Urinary bladder (tissue), 4 donors: Measurements from ENCODE around the gene DUOXA2. TPM values are rescaled to one million over a fixed set of nuclear protein-coding genes. Genes with fewer than 3 reads are reported as not detected.
"Not testable (repeated sequence)": the region's sequence is repeated elsewhere in the genome, so short reads cannot be mapped to it uniquely, and the experiment has no call there.

Experiments
- DNase-seq: peaks from one replicate; pipeline ENCODE4 v3.0.0-alpha.2; 2015; ENCODE audit errors: extremely low spot score
- H3K27ac ChIP-seq: one replicate; pipeline ENCODE4 v1.5.1; 2013; ENCODE audit warnings: low read depth, mild to moderate bottlenecking, moderate library complexity
- H3K36me3 ChIP-seq: one replicate; pipeline ENCODE4 v1.6.1; 2013; ENCODE audit warnings: mild to moderate bottlenecking, moderate library complexity; ENCODE audit not compliant: insufficient read depth
- H3K4me1 ChIP-seq: one replicate; pipeline ENCODE4 v1.6.1; 2013; ENCODE audit warnings: mild to moderate bottlenecking, moderate library complexity; ENCODE audit not compliant: insufficient read depth
- H3K4me3 ChIP-seq: one replicate; pipeline ENCODE4 v1.5.1; 2013; ENCODE audit warnings: low read depth, low read length
- WGBS: extraction: QIAGEN DNeasy Blood & Tissue Kit; methylation state at CpG from one replicate; pipeline ENCODE4 v1.1.7; 2013; 5-methylcytosine and 5-hydroxymethylcytosine counted together
- polyA plus RNA-seq: library from polyadenylated mRNA; stranded (reverse); fragments of 200-250 nt; gene quantifications from one replicate; pipeline ENCODE4 v1.2.3, GENCODE V29; 2013
- total RNA-seq: library from RNA; depleted of rRNA; stranded (reverse); fragments of >200 nt; gene quantifications from one replicate; pipeline ENCODE4 v1.2.3, GENCODE V29; 2014
- donor health status: healthy with polysubstance abuse.
- donor health status: healthy.

Gene DUOXA2
- total and polyA plus RNA-seq, 2 donors: 0.42 to 0.52 TPM

DNA sequence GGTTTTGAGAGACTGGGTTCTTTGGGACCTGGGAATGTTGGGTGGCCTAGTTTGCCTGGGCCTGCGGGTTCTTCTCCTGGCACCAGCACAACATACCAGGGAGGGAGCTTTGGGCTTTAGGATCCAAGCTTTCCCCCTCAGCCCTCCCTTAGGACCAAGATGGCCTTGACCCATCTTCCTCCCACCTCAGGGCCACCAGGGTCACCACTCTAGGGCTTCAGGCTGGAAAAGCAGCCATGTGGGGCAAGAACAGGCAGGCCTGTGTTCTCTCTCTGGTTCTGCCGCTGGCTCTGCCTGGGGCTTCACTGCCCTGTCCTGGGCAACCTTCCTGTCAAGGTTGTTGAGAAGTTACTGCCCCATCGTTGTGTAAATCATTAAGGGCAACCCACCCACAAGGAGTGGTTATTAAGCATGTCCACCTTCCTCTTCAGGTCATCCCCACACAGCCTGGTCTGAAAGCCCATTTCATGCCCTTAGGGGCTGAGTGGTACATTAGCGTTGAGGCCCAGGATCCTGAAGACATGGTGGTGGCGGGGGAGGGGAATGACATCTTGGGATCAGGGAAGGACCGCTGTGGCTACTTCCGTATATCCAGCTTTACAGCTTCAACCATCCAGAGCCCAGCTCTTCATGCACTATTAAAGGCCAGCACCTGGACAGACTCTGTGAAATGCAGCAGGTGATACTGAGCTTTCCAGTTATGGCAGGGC lies 16.3 kb downstream of the DUOXA2 start:
- H3K36me3 ChIP-seq: no peaks in the 10 kb centered on the region
- WGBS: 87% methylated on average over 7 of the region's 7 CpGs
- no peak overlapping the region for H3K27ac ChIP-seq
- no peak for DNase-seq
- H3K4me3 ChIP-seq: peak overlapping the region; percentile 25
- no peaks in the 10 kb centered on the region for H3K4me1 ChIP-seq

- no peak for DNase-seq
- H3K4me1 ChIP-seq: no peaks in the 10 kb centered on the region
- WGBS: 92% methylated on average over 3 of the region's 3 CpGs
- no peak overlapping the region for H3K27ac ChIP-seq
- H3K36me3 ChIP-seq: no peaks in the 10 kb centered on the region
- no peak overlapping the region for H3K4me3 ChIP-seq
Observed at GRCh38 chr15:45131510-45131909, 17.4 kb downstream of the DUOXA2 start.

- Histone ChIP-seq H3K36me3 (no peaks in the 10 kb centered on the region), H3K27ac (no peak overlapping the region), H3K4me3 (no peak overlapping the region), H3K4me1 (no peaks in the 10 kb centered on the region)
- WGBS: 69% methylated on average over 3 of the region's 3 CpGs
- no peak for DNase-seq
Observed at GRCh38 chr15:45132844-45133560, 18.9 kb downstream of the DUOXA2 start.

DNA sequence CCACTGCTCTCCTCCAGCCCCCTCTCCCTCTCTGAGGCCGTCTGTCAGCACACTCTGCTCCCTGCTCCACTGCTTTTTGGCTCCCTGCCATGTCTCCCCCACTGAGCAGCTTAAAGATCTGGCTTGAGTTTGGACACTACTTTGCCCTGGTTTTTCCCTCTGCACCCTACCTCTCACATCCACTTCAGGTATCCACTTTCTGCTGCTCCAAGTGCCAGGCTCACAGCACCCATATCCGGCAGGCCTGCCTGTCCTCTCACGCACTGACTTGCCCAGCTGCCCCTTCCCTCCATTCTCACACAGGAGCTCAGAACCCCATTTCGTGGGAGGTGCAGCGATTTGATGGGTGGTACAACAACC lies 19.4 kb downstream of the DUOXA2 start:
- H3K4me1 ChIP-seq: no peaks in the 10 kb centered on the region
- no peaks in the 10 kb centered on the region for H3K36me3 ChIP-seq
- 68% methylated on average over 5 of the region's 5 CpGs for WGBS
- no peak overlapping the region for H3K27ac ChIP-seq
- DNase-seq: no peak
- no peak overlapping the region for H3K4me3 ChIP-seq

DNA sequence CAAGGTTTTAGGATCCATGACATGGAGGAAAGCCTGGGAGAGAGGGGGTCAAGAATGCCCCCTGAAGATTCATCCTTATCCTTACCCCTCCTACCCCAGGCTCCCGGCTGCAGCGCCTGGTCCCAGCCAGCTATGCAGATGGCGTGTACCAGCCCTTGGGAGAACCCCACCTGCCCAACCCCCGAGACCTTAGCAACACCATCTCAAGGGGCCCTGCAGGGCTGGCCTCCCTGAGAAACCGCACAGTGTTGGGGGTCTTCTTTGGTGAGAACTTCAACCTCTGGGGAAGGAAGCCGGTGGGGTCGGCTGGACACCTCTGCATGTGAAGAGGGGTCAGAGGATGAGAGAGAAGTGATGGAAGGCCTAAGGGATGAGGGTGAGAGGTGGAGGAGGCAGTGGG lies 19.9 kb downstream of the DUOXA2 start:
- Histone ChIP-seq H3K36me3 (no peaks in the 10 kb centered on the region), H3K4me3 (no peak overlapping the region), H3K27ac (no peak overlapping the region), H3K4me1 (no peaks in the 10 kb centered on the region)
- 94% methylated on average over 7 of the region's 7 CpGs for WGBS
- DNase-seq: no peak

DNA sequence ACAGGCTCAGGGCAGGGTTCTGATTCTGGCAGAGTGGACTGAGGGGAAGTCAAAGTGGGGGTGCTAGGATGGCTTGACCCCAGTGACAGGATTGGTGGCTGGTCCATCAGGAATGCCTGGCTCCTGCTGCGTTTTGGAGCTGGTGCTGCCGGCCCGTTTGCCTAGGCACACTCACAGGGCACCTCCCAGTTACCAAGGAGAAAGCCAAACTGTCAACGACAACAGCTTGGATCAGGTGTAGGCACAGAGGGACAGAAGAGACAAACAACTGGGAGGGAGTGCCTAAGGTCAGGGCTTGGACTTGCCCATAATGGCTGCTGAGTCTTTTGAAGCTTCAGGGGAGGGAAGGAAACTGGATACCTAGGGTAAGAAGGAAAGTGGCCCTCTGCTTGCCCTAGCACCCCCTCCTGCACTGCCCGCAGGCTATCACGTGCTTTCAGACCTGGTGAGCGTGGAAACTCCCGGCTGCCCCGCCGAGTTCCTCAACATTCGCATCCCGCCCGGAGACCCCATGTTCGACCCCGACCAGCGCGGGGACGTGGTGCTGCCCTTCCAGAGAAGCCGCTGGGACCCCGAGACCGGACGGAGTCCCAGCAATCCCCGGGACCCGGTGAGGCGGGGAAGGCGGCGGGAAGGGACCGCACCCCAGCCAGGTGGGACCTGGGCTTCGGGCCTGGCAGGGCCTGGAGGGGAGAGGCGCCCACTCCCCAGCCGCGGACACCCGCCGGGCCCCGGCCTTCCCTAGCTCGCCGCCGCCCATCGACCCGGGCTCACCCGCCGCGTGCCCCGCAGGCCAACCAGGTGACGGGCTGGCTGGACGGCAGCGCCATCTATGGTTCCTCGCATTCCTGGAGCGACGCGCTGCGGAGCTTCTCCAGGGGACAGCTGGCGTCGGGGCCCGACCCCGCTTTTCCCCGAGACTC lies 20.8 kb downstream of the DUOXA2 start:
- Histone ChIP-seq H3K4me1 (no peaks in the 10 kb centered on the region), H3K27ac (no peak overlapping the region), H3K36me3 (no peaks in the 10 kb centered on the region), H3K4me3 (no peak overlapping the region)
- WGBS: 14% methylated on average over 57 of the region's 57 CpGs
- DNase-seq: no peak

DNA sequence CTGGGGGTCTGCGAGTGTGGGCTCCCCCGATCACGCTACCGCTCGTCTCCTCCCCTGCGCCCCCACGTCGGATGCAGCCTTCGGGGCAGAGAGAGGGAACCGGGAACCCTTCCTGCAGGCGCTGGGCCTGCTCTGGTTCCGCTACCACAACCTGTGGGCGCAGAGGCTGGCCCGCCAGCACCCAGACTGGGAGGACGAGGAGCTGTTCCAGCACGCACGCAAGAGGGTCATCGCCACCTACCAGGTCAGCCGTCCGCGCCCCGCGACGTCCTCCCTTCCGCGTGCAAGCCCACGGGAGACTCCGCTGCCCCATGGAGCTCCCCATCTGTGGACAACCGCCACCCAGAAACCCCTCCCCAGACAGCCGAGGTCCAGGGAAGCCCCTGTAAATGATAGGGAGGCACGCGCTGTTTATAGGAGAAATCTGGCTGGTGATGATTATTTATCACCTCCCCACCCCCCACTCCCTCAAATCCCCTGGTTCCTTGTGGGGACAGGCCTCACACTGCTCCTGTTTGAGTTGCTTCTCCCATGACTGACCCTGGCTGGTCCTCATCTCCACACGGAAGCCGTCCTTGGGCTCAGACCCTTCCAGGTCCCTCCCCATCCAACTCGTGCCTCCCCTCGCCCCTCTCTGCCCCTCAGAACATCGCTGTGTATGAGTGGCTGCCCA lies 21.7 kb downstream of the DUOXA2 start:
- H3K4me3 ChIP-seq, H3K27ac ChIP-seq, H3K36me3 ChIP-seq, DNase-seq, H3K4me1 ChIP-seq: not testable (repeated sequence)
- 20% methylated on average over 9 of the region's 37 CpGs for WGBS

- Histone ChIP-seq H3K27ac (no peak overlapping the region), H3K4me3 (no peak overlapping the region), H3K36me3 (no peaks in the 10 kb centered on the region), H3K4me1 (no peaks in the 10 kb centered on the region)
- DNase-seq: no peak
- 21% methylated on average over 10 of the region's 10 CpGs for WGBS
Observed at GRCh38 chr15:45136378-45136764, 22.2 kb downstream of the DUOXA2 start.

GRCh38 chr15:45137703-45138102 lies 23.6 kb downstream of the DUOXA2 start:
- WGBS: 75% methylated on average over 8 of the region's 8 CpGs
- no peaks in the 10 kb centered on the region for H3K36me3 ChIP-seq
- no peak overlapping the region for H3K4me3 ChIP-seq
- H3K27ac ChIP-seq: no peak overlapping the region
- DNase-seq: no peak
- H3K4me1 ChIP-seq: no peaks in the 10 kb centered on the region

GRCh38 chr15:45138814-45139765 lies 25.0 kb downstream of the DUOXA2 start:
- no peaks in the 10 kb centered on the region for H3K4me1 ChIP-seq
- H3K4me3 ChIP-seq: no peak overlapping the region
- WGBS: 69% methylated on average over 12 of the region's 12 CpGs
- no peak overlapping the region for H3K27ac ChIP-seq
- H3K36me3 ChIP-seq: no peaks in the 10 kb centered on the region
- no peak for DNase-seq

DNA sequence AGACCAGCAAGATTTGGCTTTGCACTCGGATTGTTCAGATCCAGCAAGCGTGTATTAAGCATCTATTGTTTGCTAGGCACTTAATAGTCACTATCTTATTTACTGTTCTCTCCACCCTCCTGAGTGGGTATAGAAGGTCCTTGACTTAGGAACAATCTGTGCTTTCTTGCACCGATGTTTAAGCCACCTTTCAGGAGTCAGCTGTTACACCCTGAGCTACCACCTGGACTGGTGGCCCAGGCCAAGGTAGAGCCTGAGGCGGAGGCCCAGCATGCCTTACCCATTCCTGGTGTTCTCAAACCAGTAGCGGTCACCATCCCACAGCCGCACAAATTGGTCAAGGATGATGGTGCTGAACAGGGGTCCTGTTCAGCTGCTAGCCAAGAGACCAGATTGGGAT lies 25.6 kb downstream of the DUOXA2 start:
- Histone ChIP-seq H3K4me1 (no peaks in the 10 kb centered on the region), H3K36me3 (no peaks in the 10 kb centered on the region), H3K27ac (no peak overlapping the region), H3K4me3 (no peak overlapping the region)
- WGBS: 86% methylated on average over 6 of the region's 6 CpGs
- no peak for DNase-seq

- Histone ChIP-seq H3K36me3 (no peaks in the 10 kb centered on the region), H3K4me1 (no peaks in the 10 kb centered on the region), H3K4me3 (no peak overlapping the region), H3K27ac (no peak overlapping the region)
- 97% methylated on average over 10 of the region's 10 CpGs for WGBS
- DNase-seq: no peak
Observed at GRCh38 chr15:45140557-45141250, 26.6 kb downstream of the DUOXA2 start.
